Forelimb muscle (tissue), 1 donor: ENCODE measurements around the gene TTC19. TPM values are rescaled to one million over a fixed set of nuclear protein-coding genes. Genes with fewer than 3 reads are reported as not detected.
A peak's percentile ranks its signal among the peaks of the same experiment; 100 is the strongest.
"Not testable (repeated sequence)": the region's sequence is repeated elsewhere in the genome, so short reads cannot be mapped to it uniquely, and the experiment has no call there.

ENCODE experiments used
- DNase-seq: peaks from one replicate; pipeline ENCODE4 v3.0.0-alpha.2; 2013; ENCODE audit warnings: low read depth
- polyA plus RNA-seq: library from polyadenylated mRNA; unstranded; fragments of 120-200 nt; gene quantifications from one replicate; pipeline ENCODE4 v1.2.1, GENCODE V29; 2013; ENCODE audit not compliant: insufficient read length

The TTC19 gene
- polyA plus RNA-seq, 1 donor = 26.1 TPM

DNA sequence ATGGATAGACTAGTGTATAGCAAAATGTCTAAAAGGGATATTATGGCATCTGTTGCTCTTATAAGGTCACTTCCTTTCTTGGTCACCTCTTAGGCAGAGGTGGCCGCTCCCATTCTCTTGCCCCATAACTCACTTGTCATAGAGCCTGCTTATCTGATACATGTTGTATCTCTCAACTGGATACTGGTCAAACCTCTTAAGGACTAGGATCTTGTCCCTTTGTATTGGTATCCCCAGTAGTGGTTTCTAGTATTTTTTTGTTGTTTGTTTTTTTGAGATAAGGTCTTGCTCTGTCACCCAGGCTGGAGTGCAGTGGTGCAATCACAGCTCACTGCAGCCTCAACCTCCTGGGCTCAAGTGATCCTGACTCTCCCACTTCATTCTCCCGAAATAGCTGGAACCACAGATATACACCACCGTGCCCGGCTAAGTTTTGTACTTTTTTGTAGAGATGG, 27.1 kb upstream of the TTC19 start:
- DNase-seq = no peak

DNA sequence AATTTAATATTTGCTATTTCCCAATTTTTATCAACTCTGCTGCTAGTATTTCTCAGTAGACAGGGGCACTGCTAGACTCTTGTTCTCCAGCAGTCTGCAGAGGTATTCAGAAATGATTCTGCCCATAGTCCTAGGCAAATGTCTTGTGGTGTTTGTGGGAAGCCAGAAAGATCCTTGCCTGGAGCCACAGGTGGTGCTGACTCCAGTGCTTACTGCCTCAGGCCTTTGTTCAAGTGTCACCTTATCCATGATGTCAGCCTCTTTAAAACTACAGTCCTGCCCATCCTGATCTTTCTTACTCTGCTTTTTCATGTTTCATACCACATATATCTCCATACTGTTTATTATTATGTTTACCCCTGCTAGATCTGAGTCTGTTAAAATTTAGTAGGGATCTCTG, 26.6 kb upstream of the TTC19 start:
- no peak for DNase-seq

DNA sequence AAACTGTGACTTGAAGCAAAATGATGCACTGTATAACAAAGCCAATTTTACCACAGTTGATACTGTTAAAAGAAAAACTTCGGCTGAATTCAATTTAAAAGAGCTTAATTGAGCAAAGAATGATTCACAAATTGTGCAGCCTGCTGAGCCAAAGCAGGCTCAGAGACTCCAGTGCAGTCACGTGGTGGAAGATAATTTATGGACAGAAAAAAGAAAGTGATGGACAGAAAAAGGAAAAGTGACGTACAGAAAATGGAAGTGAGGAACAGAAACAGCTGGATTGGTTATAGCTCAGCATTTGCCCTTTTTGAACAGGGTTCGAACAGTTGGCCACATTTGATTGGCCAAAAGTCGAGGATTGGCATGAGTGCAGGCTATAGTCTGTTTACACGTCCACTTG, 25.8 kb upstream of the TTC19 start:
- no peak for DNase-seq

DNA sequence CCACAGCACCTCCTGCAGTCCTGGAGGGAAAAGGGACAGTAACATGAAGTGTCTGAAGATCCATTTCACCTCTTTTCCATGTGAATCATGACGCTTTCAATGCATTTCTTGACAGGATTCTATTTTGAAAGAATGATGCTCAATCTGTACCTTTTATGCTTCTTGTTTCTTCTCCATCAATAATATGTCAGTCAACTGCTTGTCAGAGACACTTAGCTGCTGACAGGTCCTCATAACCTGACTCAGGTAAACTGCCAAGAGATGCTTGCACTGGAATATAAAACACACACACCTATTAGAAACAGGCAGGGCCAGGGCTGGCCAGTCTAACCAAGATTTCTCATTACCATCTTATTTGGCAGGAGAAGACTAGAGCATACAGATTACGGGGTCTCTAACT, 21.7 kb upstream of the TTC19 start:
- DNase-seq = no peak

DNA sequence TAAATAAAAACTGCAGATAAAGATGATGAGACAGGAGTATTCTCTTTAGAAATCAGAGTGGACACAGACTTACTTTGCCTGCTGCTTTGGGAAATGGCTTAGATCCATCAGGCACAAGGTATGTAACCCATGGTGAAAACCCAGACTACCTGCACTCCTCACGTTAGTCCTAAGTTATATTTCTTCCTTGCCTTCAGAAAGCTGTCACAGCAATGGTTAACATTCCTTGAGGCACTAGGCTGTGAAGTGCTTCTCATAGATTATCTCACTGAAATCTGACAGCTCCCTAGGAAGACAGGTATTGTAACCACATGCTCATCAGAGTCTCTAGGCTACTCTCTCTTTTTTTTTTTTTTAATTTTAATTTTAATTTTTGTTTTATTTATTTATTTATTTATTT, 21.0 kb upstream of the TTC19 start:
- no peak for DNase-seq

DNA sequence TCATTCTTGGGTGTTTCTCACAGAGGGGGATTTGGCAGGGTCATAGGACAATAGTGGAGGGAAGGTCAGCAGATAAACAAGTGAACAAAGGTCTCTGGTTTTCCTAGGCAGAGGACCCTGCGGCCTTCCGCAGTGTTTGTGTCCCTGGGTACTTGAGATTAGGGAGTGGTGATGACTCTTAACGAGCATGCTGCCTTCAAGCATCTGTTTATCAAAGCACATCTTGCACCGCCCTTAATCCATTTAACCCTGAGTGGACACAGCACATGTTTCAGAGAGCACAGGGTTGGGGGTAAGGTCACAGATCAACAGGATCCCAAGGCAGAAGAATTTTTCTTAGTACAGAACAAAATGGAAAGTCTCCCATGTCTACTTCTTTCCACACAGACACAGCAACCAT, 20.6 kb upstream of the TTC19 start:
- not testable (repeated sequence) for DNase-seq

DNA sequence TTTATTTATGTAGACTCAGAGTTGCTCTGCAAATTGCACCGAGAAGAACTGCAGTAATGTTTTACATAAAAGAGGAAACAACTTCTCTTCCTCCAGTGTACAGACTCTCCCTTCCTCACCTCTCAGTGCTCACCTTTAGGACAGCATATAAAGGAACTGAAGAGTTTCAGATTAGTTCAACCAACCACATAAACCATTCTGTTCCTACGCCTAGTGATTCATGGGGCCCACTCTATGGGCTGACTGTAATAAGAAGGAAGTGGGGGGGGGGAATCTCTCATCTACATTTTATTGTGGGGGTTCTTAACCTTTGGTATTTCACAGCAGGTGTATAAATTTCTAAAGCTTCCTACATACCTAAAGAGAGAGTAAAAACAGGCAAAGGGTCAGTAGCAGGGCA, 18.4 kb upstream of the TTC19 start:
- no peak for DNase-seq

DNA sequence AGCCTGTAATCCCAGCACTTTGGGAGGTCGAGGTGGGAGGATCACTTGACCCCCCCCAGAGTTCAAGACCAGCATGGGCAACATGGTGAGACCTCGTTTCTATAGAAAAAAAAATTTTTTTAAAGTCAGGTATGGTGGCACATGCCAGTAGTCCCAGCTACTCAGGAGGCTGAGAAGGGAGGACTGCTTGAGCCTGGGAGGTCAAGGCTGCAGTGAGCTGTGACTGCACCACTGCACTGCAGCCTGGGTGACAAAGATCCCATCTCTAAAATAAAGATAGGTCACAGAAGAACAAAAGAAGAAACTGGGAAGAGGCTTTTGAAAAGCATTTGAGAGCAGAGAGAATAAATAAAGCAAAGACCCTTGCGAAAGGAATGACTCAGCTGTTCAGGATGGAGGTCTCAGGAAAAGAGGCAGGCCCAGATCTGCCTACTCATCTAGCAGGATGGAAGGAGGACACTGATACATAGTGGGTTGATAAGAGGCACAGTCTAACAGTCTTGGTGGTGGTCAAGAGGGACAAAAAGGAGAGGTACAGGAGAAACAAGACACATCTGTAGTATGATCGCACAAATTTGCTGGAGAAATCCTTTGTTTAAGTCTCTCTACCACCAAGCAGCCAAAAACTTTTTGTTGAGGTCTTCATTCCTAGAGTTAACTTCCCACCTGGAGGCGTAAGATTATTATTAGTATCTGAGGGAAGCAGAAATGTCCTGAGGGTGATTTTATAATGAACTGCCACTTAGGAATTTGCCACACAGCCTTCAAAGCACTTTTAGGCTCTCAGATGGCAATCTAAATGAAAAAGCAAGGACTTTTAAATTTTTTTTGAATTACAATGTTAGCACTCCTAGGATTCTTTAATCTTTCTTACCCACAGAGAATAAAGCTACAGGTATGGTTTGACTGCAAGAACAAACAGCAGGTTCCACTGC, 17.7 kb upstream of the TTC19 start:
- DNase-seq = no peak

DNA sequence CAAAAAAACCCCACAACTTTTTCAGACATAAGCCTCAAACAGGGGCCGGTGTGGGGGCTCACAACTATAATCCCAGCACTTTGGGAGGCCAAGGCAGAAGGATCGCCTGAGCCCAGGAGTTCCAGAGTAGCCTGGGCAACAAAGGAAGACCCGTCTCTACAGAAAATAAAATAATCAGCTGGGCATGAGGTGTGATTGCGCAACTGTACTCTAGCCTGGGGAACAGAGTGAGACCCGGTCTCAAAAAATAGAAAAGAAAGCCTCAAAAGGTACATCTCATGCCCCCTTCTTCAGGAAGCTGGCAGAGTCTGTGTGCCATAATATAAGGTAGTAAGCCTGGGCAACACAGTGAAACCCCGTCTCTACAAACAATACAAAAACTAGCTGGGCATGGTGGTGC, 3.3 kb upstream of the TTC19 start:
- no peak for DNase-seq

DNA sequence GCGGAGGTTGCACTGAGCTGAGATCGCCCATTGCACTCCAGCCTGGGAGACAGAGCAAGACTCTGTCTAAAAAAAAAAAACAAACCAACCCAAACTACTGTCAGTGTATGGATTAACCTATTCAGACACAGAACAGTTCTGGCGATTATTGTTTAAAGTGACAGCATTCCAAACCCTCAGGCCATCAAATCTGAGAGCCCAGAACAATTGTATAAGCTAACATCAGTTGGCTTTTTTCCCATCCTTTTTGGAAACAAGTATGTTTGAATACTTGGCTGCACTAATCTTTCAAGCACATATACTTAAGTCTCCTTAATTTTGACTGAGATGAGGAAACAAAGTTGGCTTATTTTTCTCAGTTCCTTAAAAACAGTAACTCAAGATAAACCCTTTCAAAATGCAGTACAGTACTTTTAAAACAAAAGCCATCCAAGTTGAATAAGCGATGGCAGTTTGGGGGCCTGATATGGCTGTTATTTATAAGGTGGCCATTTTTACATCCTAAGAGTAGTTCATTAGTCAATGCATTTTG, 1.5 kb upstream of the TTC19 start:
- DNase-seq = no peak

DNA sequence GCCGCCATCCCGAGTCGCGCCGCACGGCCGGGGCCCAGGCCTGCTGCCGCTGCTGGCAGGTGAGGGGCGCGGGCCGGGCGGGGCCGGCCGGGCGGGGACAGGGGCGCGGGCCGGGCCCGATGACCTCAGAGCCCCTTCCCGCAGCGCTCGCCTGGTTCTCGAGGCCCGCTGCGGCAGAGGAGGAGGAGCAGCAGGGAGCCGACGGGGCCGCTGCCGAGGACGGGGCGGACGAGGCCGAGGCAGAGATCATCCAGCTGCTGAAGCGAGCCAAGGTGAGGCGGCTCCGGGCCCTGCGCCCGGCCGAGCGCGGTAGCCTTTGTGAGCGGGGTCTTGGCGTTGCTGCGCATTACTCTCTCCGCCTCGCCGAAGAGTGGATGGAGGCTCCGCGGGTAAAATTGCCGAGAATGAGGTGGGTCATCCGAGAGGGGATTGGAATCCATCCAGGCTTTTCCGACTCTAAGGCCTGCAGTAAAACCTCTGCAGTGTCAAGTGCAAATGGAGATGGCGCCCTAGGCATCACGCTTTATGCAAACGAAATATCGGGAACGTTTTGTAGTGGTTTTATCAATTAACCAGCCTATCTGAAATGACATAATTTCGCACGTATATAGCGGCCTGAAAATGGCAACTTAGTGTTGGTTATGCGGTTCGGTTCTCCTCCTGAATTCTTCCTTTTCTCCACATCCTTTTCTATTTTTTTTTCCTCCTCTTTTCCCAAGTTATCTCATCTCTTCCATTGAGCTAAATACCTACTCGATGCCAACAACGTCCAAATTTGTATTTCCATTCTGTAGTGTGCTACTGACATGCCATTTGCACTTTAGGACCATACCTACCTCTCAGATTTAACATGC, 577 bp downstream of the TTC19 start:
- peak; percentile 17 for DNase-seq

DNA sequence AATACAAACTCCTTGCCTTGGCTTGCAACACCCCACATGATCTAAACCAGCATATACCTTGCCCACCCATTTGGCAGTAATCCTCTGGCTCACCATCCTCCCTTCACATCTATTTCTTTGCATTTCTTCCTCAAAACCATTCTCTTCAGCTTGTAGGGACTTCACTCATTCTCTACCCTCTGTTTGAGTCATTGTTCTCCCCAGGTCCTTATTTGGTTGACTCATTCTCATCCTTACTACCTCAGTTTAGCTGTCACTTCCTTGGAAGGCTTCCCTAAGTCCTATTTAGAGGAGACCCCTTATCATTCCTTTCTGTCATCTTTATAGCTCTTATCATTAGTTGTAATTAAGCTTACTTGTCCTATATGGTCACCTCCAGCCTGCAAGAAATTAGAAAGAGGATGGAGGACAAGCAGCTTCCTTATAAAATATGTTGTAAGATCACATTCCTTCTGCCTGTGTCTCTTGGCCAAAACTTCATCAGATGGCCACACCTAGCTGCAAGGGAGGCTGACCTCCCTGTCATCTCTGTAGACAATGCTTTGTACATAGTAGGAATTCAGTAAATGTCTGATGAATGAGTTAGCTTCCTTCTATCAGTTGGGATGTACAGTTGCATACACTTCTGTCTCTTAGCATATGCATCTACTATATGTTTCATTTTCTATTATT, 1.7 kb downstream of the TTC19 start:
- DNase-seq = no peak

DNA sequence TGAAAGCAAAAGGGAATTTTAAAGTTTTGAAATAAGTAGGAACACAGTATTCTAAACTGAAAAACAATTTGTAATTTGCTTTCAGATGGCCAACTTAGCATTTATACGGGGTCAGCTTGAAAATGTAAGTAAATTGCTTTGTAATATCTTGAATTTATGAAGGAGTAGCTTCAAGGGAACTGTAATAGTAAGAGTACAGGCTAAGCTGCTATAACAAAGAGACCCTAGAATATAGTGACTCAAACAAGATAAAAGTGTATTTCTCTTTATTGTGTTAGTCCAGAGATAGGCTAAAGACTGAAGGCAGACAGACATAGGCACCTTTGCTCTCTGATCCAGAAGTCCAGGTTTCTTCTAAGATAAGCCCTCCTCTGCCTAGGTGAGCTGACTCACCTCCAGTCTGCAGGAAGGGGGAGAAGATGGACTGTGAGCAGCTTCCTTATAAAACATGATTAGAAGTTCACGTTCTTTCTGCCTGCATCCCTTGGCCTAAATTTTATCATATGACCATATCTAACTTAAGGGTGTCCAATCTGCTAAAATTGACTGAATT, 3.2 kb downstream of the TTC19 start:
- no peak for DNase-seq

DNA sequence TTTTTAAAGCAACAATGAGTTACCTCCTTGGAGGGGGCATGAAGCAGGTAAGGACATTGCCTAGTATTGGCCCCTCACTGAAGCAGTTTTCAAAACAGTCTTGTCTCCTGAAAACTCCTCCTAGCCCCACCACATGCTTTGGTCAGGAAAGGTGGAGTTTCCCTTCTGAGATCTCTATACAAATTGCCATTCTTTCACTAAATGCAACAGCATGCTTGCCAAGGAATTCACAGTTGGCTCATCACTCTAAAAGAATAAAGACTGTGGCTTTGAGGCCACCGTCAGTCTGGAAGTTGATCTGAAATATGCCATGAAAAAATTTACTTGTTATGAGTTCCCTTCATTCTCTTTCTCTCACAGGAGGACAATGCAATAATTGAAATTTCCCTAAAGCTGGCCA, 4.2 kb downstream of the TTC19 start:
- no peak for DNase-seq

DNA sequence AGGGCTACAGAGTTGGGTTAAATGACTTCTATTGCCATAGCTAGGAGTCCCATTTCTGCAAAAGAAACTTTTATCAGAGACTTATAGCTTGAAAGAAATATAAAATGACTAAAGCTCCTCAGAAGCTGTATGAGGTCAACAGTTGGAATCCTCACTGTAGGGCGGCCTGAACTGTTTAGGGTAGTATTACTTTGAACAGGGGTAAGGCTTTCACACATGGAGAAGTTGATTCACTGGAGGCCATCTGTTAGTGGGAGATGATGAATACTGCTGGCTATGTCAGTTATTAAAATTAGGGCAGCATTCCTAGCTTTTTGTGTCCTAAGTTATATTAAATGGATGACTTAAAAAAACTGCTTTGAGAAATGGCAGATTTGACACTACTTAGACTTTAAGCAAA, 6.0 kb downstream of the TTC19 start:
- DNase-seq = no peak

DNA sequence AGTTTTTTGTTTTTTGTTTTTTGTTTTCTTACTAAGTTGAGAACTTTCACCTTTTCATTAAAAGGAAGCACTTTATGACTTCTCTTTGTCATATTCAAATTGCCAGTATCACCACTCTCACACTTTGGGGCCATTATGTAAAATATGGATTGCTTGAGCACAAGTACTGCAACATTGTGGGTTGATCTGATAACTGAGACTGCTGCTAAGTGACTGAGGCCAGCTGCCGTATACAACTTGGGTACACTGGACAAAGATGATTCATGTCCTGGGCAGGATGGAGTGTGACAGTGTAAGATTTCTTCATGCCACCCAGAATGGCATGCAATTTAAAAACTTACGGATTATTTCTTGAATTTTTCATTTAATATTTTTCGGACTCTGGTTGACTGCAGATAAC, 7.8 kb downstream of the TTC19 start:
- DNase-seq = no peak

DNA sequence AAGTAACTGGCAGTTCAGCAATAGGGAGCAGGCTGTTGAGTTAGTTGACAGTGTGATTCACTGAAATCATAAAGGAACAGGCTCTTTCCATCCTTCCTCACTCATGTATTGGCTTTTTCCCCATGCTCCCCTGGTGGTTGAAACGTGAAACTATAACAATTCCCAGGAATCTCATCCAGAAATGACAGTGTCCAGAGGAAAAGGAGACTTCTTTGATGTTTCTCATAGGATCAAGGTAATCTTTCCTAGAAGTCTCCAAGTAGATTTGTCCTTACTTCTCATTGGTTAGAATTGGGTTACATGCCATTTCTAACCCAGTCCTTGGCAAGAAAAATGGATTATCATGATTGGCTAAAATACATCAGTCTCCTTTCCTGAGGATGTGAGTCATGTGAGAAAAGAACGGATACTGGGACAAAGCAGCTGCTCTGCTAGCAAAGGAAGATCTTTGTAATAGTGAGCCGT, 14.4 kb downstream of the TTC19 start:
- no peak for DNase-seq

DNA sequence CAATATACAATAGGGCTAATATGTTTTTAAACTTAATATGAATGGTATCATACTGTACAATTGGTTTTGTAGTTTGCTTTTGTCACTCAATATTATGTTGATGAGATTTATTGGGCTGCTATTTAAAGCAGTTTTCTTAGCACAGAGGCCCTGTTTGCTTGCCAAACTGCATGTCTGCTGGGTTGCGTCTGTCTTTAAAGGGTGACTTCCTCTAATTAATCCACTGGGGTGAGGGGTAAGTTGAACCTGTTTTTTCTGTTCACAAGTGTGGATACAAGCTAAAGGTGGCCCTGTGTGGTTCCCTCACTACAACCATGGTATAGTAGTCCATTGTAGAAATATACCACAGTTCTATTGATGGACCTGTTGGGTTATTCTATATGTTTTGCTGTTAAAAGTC, 19.7 kb downstream of the TTC19 start:
- no peak for DNase-seq

DNA sequence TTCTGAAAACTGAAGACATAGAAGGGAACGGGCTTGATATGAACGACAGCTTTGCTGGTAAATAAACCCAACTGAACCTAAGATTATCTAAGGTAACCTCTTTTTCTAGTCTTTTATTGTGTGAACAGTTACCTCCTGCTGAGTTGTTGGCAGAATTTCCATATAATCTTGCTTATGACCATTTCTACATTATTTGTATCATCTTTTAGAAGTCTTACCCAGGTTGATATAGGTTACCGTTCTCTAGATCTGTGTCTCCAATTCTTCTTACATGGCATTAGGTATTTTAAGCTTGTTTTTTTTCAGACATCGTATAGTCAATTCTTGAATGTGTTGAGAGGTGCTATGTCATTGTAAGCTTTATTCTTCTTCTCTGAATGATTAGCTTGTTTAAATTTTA, 24.3 kb downstream of the TTC19 start:
- DNase-seq = no peak

DNA sequence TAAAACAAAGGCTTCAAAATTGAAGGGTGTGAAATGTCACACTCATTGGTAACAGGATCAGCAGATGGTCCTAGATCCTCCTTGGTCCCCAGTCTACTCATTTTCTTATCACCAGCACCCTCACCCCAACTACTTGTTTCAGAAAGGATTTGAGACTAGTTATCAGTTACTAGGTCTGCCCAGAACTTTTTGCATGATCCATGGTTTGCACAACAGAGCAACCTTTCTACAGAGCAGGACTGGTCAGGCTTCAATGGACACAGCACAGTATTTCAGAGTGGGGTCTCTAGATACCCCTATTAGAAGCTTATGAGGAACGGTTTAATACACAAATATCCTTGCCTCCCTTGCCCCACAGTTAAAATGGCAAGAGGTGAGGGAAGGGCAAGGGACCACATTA, 25.6 kb downstream of the TTC19 start:
- DNase-seq = no peak

DNA sequence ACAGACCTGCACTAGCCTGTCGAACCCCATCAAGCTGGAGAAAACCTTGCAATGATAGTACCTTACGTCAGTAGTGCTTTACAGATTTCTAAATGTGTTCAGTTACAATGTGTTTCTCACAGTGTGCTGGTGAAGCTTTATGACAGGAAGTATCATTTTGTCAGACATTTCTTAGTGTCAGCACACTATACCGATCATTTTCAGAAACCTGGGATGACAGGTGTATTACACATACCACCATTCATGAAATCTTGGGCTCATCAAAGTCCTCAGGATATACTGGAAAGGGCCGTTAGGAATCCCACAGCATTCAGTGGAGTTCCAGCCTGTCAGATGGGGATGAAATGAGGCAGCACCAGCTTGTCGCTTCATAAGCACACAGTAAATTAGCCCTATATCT, 27.3 kb downstream of the TTC19 start:
- no peak for DNase-seq
